Chondrocyte (in vitro differentiated cells): ENCODE results near the gene LCN2. TPM values are rescaled to one million over a fixed set of nuclear protein-coding genes. Genes with fewer than 3 reads are reported as not detected.

Experiments used
- DNase-seq: peaks from one replicate; pipeline ENCODE4 v3.0.0; 2021; ENCODE audit warnings: mixed read lengths, low spot score
- H3K27ac Mint-ChIP-seq: one replicate; pipeline ENCODE4 v1.8.0; 2021; ENCODE audit warnings: mild to moderate bottlenecking, moderate library complexity, mixed read lengths; ENCODE audit not compliant: unreplicated experiment
- H3K27me3 Mint-ChIP-seq: 2 replicates; pipeline ENCODE4 v1.8.0; 2021; ENCODE audit warnings: low read depth, mixed read lengths
- H3K36me3 Mint-ChIP-seq: 2 replicates; pipeline ENCODE4 v1.8.0; 2021; ENCODE audit warnings: low read depth, mixed read lengths
- H3K4me1 Mint-ChIP-seq: 2 replicates; pipeline ENCODE4 v1.8.0; 2021; ENCODE audit warnings: low read depth, mild to moderate bottlenecking, mixed read lengths
- H3K4me3 Mint-ChIP-seq: one replicate; pipeline ENCODE4 v1.8.0; 2021; ENCODE audit warnings: mild to moderate bottlenecking, moderate library complexity, mixed read lengths; ENCODE audit not compliant: unreplicated experiment
- H3K9me3 Mint-ChIP-seq: 2 replicates; pipeline ENCODE4 v1.8.0; 2021; ENCODE audit warnings: low read depth, mixed read lengths
- CTCF ChIP-seq: fragments of 200-600 bp; sonication (generic); IDR thresholded peaks from 2 replicates; pipeline ENCODE4 v1.5.0; 2021; ENCODE audit warnings: antibody characterized with exemption, mild to moderate bottlenecking, moderate library complexity
- total RNA-seq: library from RNA; stranded (reverse); gene quantifications from 3 replicates; pipeline ENCODE4 v1.2.1, GENCODE V29; 2021

LCN2 gene
- total RNA-seq, 1 donor from 2014 or later, result not detected

DNA sequence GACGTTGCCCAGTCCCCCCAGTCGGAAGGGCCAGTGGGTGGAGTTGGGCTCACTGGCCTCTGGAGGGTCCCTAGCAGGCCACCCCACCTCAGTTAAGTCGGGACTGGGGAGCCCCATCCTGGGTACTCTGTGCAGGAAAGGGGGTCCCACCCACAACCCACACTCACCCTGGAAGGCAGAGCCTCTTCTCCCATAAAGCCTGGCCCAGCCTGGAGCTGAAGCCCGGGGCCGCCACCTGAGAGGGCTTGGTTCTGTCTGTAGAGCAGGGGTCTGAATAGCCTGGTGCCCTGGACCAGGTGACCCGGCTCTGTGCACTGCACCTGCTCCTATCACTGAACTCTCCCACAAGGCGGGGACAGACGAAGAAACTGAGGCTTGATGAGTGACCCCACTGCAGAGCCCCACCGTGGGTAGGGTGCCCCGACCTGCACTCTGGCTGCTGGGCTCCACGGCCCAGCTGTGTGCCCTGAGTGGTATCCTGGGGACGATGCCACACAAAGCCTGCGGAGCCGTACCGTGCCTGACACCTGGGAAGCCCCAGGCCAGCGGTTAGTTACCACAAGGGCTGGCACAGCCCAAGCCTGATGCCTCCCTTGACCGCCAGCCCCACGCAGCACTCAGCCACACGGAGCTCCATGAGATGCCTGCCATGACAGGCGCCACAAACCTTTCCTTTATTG lies 29.1 kb upstream of the LCN2 start:
- TF ChIP-seq CTCF, result no peak
- Mint-ChIP-seq H3K27me3 (no peaks in the 10 kb centered on the region), H3K4me1 (peaks cover 15% of the 10 kb centered on the region), H3K27ac (no peak overlapping the region), H3K36me3 (peaks cover 1% of the 10 kb centered on the region), H3K4me3 (no peak overlapping the region), H3K9me3 (no peaks in the 10 kb centered on the region)
- peak; percentile 82 for DNase-seq

- Mint-ChIP-seq H3K27ac (no peak overlapping the region), H3K4me1 (peaks cover 22% of the 10 kb centered on the region), H3K36me3 (peaks cover 1% of the 10 kb centered on the region), H3K27me3 (no peaks in the 10 kb centered on the region), H3K9me3 (no peaks in the 10 kb centered on the region), H3K4me3 (no peak overlapping the region)
- no peak for TF ChIP-seq CTCF
- DNase-seq, result peak; percentile 80
Measured at GRCh38 chr9:128120741-128121465, 28.4 kb upstream of the LCN2 start.

DNA sequence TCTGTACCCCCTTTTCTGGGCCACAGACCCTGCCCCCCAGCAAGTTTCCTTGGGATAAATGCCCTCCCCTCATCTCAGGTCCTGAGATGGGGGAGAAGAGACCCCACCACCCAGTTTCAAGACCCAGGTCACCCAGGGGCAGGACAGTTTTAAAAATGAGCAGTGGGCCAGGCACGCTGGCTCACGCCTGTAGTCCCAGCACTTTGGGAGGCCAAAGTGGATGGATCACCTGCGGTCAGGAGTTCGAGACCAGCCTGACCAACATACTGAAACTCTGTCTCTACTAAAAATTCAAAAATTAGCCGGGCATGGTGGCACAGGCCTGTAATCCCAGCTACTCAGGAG lies 27.8 kb upstream of the LCN2 start:
- no peak for TF ChIP-seq CTCF
- Mint-ChIP-seq H3K4me3 (no peak overlapping the region), H3K36me3 (peaks cover 1% of the 10 kb centered on the region), H3K27ac (no peak overlapping the region), H3K4me1 (peaks cover 27% of the 10 kb centered on the region), H3K9me3 (no peaks in the 10 kb centered on the region), H3K27me3 (no peaks in the 10 kb centered on the region)
- DNase-seq, result no peak

GRCh38 chr9:128121924-128122808 lies 27.1 kb upstream of the LCN2 start:
- Mint-ChIP-seq H3K4me1 (peaks cover 31% of the 10 kb centered on the region), H3K9me3 (no peaks in the 10 kb centered on the region), H3K36me3 (peaks cover 1% of the 10 kb centered on the region), H3K27ac (no peak overlapping the region), H3K27me3 (no peaks in the 10 kb centered on the region), H3K4me3 (no peak overlapping the region)
- TF ChIP-seq CTCF, result no peak
- peak; percentile 81 for DNase-seq

DNA sequence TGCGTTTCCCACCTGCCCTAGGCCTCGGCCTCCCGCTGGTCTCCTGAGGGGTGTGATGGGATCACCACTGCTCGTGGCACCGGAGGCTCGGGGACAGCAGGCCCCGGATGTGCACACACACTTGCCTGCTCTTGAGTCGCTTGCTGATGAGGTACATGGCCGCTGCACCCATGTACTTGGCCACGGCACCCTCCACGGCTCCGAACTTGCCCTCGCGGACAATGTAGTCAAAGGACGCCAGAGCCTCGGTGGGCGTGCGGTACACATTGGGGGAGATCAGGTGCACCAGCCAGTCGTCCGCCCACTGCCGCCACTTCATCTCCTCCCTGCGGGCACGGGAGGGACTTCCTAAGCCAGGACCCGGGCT lies 26.5 kb upstream of the LCN2 start:
- Mint-ChIP-seq H3K27me3 (no peaks in the 10 kb centered on the region), H3K9me3 (no peaks in the 10 kb centered on the region), H3K4me1 (peaks cover 28% of the 10 kb centered on the region), H3K27ac (no peak overlapping the region), H3K4me3 (no peak overlapping the region), H3K36me3 (peaks cover 1% of the 10 kb centered on the region)
- no peak for DNase-seq
- TF ChIP-seq CTCF, result no peak
